AG04450 (cell line): ENCODE measurements around the gene PTPN4. TPM values are rescaled to one million over a fixed set of nuclear protein-coding genes. Genes with fewer than 3 reads are reported as not detected.

Source experiments
- CTCF ChIA-PET: fragments of 300-600, 350-600 bp; formaldehyde crosslinking; extraction: SDS; loops from one replicate; lab custom pipeline; 2022; ENCODE audit warnings: antibody characterized with exemption, inconsistent platforms; lab: Charles Lee
- POLR2A ChIA-PET: fragments of 350-600 bp; formaldehyde crosslinking; extraction: SDS; loops from one replicate; lab custom pipeline; 2021; ENCODE audit warnings: antibody characterized with exemption, inconsistent platforms; lab: Yijun Ruan, JAX
- DNase-seq: peaks from one replicate; pipeline ENCODE4 v3.0.0-alpha.2; 2011; ENCODE audit warnings: low read depth, low spot score
- H3K27ac ChIP-seq: one replicate; pipeline ENCODE4 v1.5.1; 2012; ENCODE audit warnings: low read depth, low read length, control low read depth
- H3K27me3 ChIP-seq: one replicate; pipeline ENCODE4 v1.6.0; 2012; ENCODE audit warnings: low read length; ENCODE audit not compliant: control insufficient read depth, insufficient read depth
- H3K4me3 ChIP-seq: 2 replicates; pipeline ENCODE4 v1.5.1; 2011; ENCODE audit warnings: mild to moderate bottlenecking, low read depth, low read length, control low read depth
- H3K9me3 ChIP-seq: 2 replicates; pipeline ENCODE4 v1.5.1; 2012; ENCODE audit warnings: low read length; ENCODE audit not compliant: control insufficient read depth, insufficient read depth
- polyA plus RNA-seq: library from polyadenylated mRNA; depleted of rRNA; stranded (reverse); fragments of >200 nt; gene quantifications from 2 replicates; pipeline ENCODE4 v1.2.3, GENCODE V29; 2011; rRNA removed
- TF ChIP-seq, protein P1 (sequence below): IDR thresholded peaks from 2 replicates; pipeline ENCODE4 v1.5.1; 2011; ENCODE audit warnings: low read depth, low read length, control low read depth, inconsistent platforms

Gene PTPN4
- polyA plus RNA-seq, 1 experiment, result 19.6 TPM

DNA sequence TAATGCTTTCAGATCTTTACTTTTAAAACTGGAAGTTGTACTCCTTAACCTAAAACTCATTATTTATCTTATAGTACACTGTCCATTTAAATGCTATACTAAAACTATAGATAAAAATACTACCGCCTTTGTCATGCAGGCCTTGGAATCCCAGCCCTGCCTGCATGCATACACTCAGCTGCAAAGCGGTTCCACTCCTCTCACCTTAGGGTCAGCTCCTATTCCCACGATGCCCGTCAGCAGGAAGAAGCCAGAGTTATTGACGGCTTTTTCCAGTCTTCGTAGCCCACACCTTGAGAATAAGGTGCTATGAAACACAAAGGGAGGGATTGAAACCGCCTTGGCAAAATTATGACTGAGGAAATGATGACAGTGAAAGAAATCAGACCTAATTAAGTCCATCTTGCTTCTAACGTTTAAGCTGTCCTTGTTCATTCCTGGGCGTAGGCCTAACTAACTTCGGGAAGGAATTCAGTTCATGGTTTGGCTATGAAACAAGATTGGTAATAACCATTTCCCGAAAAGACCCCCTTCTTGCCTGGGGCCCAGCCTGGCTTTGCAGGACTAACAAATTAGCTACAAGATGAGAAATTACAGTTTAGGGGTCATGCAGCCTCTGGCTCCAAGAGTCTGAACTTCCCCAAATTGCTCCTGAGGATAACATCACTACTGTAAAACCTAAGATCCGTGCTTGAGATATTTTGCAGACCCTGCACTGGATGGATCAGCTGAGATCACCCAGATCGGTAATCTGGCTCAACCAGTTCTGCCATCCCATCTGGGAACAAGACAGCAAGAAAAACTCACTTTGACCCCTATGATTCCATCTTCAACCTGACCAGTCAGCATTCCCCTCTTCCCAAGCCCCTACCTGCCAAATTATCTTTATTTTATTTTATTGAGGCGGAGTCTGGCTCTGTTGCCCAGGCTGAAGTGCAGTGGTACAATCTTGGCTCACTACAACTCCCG is 270.2 kb downstream of the PTPN4 start:
- TF ChIP-seq, protein P1, sequence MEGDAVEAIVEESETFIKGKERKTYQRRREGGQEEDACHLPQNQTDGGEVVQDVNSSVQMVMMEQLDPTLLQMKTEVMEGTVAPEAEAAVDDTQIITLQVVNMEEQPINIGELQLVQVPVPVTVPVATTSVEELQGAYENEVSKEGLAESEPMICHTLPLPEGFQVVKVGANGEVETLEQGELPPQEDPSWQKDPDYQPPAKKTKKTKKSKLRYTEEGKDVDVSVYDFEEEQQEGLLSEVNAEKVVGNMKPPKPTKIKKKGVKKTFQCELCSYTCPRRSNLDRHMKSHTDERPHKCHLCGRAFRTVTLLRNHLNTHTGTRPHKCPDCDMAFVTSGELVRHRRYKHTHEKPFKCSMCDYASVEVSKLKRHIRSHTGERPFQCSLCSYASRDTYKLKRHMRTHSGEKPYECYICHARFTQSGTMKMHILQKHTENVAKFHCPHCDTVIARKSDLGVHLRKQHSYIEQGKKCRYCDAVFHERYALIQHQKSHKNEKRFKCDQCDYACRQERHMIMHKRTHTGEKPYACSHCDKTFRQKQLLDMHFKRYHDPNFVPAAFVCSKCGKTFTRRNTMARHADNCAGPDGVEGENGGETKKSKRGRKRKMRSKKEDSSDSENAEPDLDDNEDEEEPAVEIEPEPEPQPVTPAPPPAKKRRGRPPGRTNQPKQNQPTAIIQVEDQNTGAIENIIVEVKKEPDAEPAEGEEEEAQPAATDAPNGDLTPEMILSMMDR, result no peak
- no peaks in the 10 kb centered on the region for H3K27me3 ChIP-seq
- H3K4me3 ChIP-seq, result no peak overlapping the region
- H3K9me3 ChIP-seq, result no peaks in the 10 kb centered on the region
- H3K27ac ChIP-seq, result no peak overlapping the region
- ChIA-PET POLR2A (no interaction called here), CTCF (no interaction called here)
- no peak for DNase-seq

DNA sequence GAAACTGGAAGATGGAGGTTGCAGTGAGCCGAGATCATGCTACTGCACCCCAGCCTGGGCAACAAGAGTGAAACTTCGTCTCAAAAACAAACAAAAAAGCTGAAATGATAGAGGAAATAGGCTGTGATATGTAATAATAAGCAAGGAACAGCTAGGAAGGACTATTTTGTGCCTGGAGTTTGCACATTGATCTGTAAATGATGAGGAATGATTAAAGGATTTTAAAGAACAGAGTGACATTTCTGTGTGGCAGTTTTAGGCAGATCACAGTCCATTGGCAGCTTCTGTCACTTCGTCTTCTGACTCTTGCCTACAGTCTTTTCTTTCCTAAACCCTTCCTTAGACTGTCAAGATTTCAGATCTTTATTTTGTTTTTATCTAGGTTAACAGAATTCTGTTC is 272.6 kb downstream of the PTPN4 start:
- no peak overlapping the region for H3K4me3 ChIP-seq
- H3K27ac ChIP-seq, result no peak overlapping the region
- ChIA-PET POLR2A (no interaction called here), CTCF (no interaction called here)
- H3K9me3 ChIP-seq, result no peaks in the 10 kb centered on the region
- TF ChIP-seq, protein P1, result no peak
- DNase-seq, result no peak
- H3K27me3 ChIP-seq, result no peaks in the 10 kb centered on the region

Other genes starting within 250 kb of the PTPN4 start
- gene SCTR, start 235.4 kb upstream of the PTPN4 start, polyA plus RNA-seq, result not detected in 2 replicates
- gene CFAP221, start 215.5 kb upstream of the PTPN4 start, polyA plus RNA-seq, result not detected in 2 replicates
- 6.7 and 7.5 TPM in 2 replicates for gene TMEM177, start 80.7 kb upstream of the PTPN4 start, polyA plus RNA-seq